SU-DHL-6 (cell line): ENCODE results near the gene MED27.

Source experiments
- H2AFZ ChIP-seq: fragments of 200-600 bp; sonication (generic); 2 replicates; pipeline ENCODE4 v1.6.1; 2014; ENCODE audit warnings: low read depth, mild to moderate bottlenecking, moderate library complexity, mixed read lengths, antibody characterized with exemption, low read length; ENCODE audit not compliant: severe bottlenecking
- H3F3A ChIP-seq: fragments of 200-600 bp; shearing (Covaris generic); 2 replicates; pipeline ENCODE4 v1.6.0; 2016; ENCODE audit warnings: antibody characterized with exemption, mild to moderate bottlenecking; ENCODE audit not compliant: insufficient read depth
- H3K27ac ChIP-seq: fragments of 200-600 bp; sonication (generic); 2 replicates; pipeline ENCODE4 v1.5.1; 2016; ENCODE audit warnings: low read depth, mild to moderate bottlenecking, low read length, moderate library complexity, mixed read lengths
- H3K27me3 ChIP-seq: fragments of 200-600 bp; sonication (generic), shearing (Covaris generic); 2 replicates; pipeline ENCODE4 v1.6.0; 2014; ENCODE audit warnings: mild to moderate bottlenecking, low read length
- H3K36me3 ChIP-seq: fragments of 200-600 bp; sonication (generic); 2 replicates; pipeline ENCODE4 v1.6.1; 2014; ENCODE audit warnings: mild to moderate bottlenecking, low read length, mixed read lengths
- H3K4me2 ChIP-seq: fragments of 300-600, 200-600 bp; shearing (Covaris generic), sonication (generic); 2 replicates; pipeline ENCODE4 v1.6.0; 2014; ENCODE audit warnings: low read length, low read depth, mild to moderate bottlenecking; ENCODE audit not compliant: poor library complexity, severe bottlenecking
- H3K4me3 ChIP-seq: fragments of 200-600 bp; sonication (generic); 2 replicates; pipeline ENCODE4 v1.5.1; 2014; ENCODE audit warnings: antibody characterized with exemption, low read length, mild to moderate bottlenecking, mixed read lengths; ENCODE audit not compliant: insufficient read depth, poor library complexity, severe bottlenecking
- H3K79me2 ChIP-seq: fragments of 200-600 bp; sonication (generic); 2 replicates; pipeline ENCODE4 v1.6.1; 2014; ENCODE audit warnings: mild to moderate bottlenecking, low read length, moderate library complexity; ENCODE audit not compliant: insufficient read depth
- H3K9ac ChIP-seq: fragments of 200-600 bp; sonication (generic); 2 replicates; pipeline ENCODE4 v1.7.0; 2014; ENCODE audit warnings: mild to moderate bottlenecking, low read length
- H3K9me2 ChIP-seq: fragments of 200-600 bp; sonication (generic); replicated peaks from 2 replicates; pipeline ENCODE4 v1.6.1; 2014; ENCODE audit warnings: low read length; ENCODE audit not compliant: insufficient read depth
- H3K9me3 ChIP-seq: fragments of 200-600 bp; sonication (generic); 2 replicates; pipeline ENCODE4 v1.6.1; 2014; ENCODE audit warnings: low read length, mixed read lengths; ENCODE audit not compliant: insufficient read depth
- H4K20me1 ChIP-seq: fragments of 200-600 bp; sonication (generic); 2 replicates; pipeline ENCODE4 v1.6.1; 2014; ENCODE audit warnings: low read depth, mild to moderate bottlenecking, antibody characterized with exemption, low read length, moderate library complexity, mixed read lengths
- EZH2phosphoT487 ChIP-seq: fragments of 200-600 bp; sonication (generic), shearing (Covaris generic); conservative IDR thresholded peaks from 2 replicates; pipeline ENCODE4 v1.6.1; 2018; ENCODE audit warnings: mild to moderate bottlenecking, antibody characterized with exemption, low read length, moderate library complexity, mixed read lengths
- TF ChIP-seq, protein P1 (sequence below): fragments of 200-600 bp; sonication (generic); IDR thresholded peaks from one replicate; pipeline ENCODE4 v1.5.1; 2017; ENCODE audit warnings: antibody characterized with exemption, mild to moderate bottlenecking, low read length, moderate library complexity; ENCODE audit not compliant: insufficient read depth, poor library complexity, severe bottlenecking

The MED27 gene

DNA sequence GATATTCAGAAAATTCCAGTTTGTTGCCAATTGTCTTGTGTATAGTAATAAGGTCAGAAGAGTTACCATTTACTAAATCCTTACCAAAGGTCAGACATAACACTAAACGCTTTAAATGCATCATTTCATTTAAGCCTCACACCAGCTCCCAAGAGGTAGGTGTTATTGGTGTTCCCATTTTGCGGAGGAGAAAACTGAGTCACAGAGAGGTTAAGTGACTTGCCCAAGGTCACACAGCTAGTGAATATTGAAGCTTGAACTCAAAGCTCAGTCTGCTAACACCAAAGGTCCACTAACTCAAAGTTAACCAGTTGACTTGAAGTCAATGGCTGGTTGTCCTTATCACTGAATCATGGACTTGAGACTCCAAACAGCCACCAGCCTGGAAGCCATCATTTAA is 41.4 kb upstream of the MED27 start:
- no peaks in the 10 kb centered on the region for H3K27me3 ChIP-seq
- no peaks in the 10 kb centered on the region for H3K9me3 ChIP-seq
- TF ChIP-seq, protein P1, sequence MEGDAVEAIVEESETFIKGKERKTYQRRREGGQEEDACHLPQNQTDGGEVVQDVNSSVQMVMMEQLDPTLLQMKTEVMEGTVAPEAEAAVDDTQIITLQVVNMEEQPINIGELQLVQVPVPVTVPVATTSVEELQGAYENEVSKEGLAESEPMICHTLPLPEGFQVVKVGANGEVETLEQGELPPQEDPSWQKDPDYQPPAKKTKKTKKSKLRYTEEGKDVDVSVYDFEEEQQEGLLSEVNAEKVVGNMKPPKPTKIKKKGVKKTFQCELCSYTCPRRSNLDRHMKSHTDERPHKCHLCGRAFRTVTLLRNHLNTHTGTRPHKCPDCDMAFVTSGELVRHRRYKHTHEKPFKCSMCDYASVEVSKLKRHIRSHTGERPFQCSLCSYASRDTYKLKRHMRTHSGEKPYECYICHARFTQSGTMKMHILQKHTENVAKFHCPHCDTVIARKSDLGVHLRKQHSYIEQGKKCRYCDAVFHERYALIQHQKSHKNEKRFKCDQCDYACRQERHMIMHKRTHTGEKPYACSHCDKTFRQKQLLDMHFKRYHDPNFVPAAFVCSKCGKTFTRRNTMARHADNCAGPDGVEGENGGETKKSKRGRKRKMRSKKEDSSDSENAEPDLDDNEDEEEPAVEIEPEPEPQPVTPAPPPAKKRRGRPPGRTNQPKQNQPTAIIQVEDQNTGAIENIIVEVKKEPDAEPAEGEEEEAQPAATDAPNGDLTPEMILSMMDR: no peak
- TF ChIP-seq EZH2phosphoT487: no peak
- H3K4me2 ChIP-seq: no peak overlapping the region
- H3K9ac ChIP-seq: no peak overlapping the region
- H3K9me2 ChIP-seq: no peaks in the 10 kb centered on the region
- H3K4me3 ChIP-seq: no peak overlapping the region
- no peaks in the 10 kb centered on the region for H3K79me2 ChIP-seq
- no peaks in the 10 kb centered on the region for H3K36me3 ChIP-seq
- no peak overlapping the region for H3K27ac ChIP-seq
- no peak overlapping the region for H2AFZ ChIP-seq
- no peaks in the 10 kb centered on the region for H4K20me1 ChIP-seq
- H3F3A ChIP-seq: no peaks in the 10 kb centered on the region

DNA sequence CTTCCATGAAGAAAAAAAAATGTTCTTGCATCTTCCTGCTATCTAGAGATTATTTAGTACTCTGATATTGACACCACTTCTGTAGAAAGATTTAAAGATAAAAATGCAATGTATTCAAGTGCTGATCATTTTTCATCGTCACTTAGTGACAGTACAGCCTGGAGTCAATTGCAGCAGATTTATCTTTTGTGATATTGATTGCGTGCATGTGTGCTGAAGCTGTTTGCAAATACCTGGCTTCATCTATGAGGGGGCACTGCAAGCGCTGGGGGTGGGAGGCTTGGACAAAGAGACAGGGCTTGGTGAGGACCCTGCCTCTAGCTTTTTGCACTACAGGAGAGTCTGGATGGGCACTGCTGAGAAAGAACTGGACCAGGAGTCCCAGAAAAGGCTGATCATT is 38.0 kb upstream of the MED27 start:
- Histone ChIP-seq H3K4me2 (no peak overlapping the region), H2AFZ (no peak overlapping the region), H3F3A (no peaks in the 10 kb centered on the region), H3K27ac (no peak overlapping the region), H4K20me1 (no peaks in the 10 kb centered on the region), H3K9me3 (no peaks in the 10 kb centered on the region), H3K4me3 (no peak overlapping the region), H3K79me2 (no peaks in the 10 kb centered on the region), H3K27me3 (no peaks in the 10 kb centered on the region), H3K9ac (no peak overlapping the region), H3K36me3 (no peaks in the 10 kb centered on the region), H3K9me2 (no peaks in the 10 kb centered on the region)
- no peak for TF ChIP-seq EZH2phosphoT487
- TF ChIP-seq, protein P1: no peak

DNA sequence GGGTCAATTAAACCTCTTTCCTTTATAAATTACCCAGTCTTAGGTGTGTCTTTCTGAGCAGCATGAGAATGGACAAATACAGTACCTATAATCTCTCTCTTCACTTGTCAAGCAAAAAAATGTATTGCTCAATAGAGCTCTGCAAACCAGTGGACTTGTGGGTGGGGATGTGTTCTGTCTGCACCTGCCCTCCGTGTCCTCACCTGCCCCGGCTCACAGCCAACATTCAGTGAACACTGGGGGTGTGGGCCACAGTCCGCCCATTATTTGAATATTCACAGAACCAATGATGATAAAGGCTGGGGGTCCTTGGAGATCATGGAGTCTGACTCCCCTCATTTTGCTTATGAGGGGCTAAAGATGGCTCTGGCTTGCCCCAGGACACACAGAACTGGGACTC is 36.9 kb upstream of the MED27 start:
- H3K79me2 ChIP-seq: no peaks in the 10 kb centered on the region
- no peak overlapping the region for H3K9ac ChIP-seq
- no peaks in the 10 kb centered on the region for H3K36me3 ChIP-seq
- no peak overlapping the region for H3K27ac ChIP-seq
- no peaks in the 10 kb centered on the region for H3K9me2 ChIP-seq
- H3K4me3 ChIP-seq: no peak overlapping the region
- TF ChIP-seq, protein P1: no peak
- no peak for TF ChIP-seq EZH2phosphoT487
- no peaks in the 10 kb centered on the region for H4K20me1 ChIP-seq
- no peaks in the 10 kb centered on the region for H3K27me3 ChIP-seq
- no peak overlapping the region for H2AFZ ChIP-seq
- H3F3A ChIP-seq: no peaks in the 10 kb centered on the region
- no peak overlapping the region for H3K4me2 ChIP-seq
- no peaks in the 10 kb centered on the region for H3K9me3 ChIP-seq
